Activated CD8-positive, alpha-beta T cell treated with anti-CD3 and anti-CD28 coated beads for 36 hours (primary cell): ENCODE measurements around the gene STAM. TPM values are rescaled to one million over a fixed set of nuclear protein-coding genes. Genes with fewer than 3 reads are reported as not detected.
"Not testable (repeated sequence)": the region's sequence is repeated elsewhere in the genome, so short reads cannot be mapped to it uniquely, and the experiment has no call there.

Source experiments
- ATAC-seq: fragments of 200-7000 bp; cut with Tn5 transposase; one replicate; pipeline ENCODE4 v1.10.0; 2021; ENCODE audit warnings: mild to moderate bottlenecking, moderate library complexity
- CTCF ChIA-PET: fragments of 350-600 bp; sonication (Branson Sonifier 250); formaldehyde crosslinking; loops from one replicate; lab custom pipeline; 2021; ENCODE audit warnings: antibody characterized with exemption; lab: Charles Lee
- POLR2A ChIA-PET: fragments of 350-600 bp; sonication (Branson Sonifier 250); formaldehyde crosslinking; loops from one replicate; lab custom pipeline; 2021; ENCODE audit warnings: antibody characterized with exemption; lab: Charles Lee
- DNase-seq: peaks from one replicate; pipeline ENCODE4 v3.0.0-alpha.2; 2020
- H3K27ac Mint-ChIP-seq: one replicate; pipeline ENCODE4 v1.8.0; 2021; ENCODE audit warnings: mild to moderate bottlenecking, mixed read lengths
- H3K27me3 Mint-ChIP-seq: one replicate; pipeline ENCODE4 v1.8.0; 2021; ENCODE audit warnings: mixed read lengths
- H3K36me3 Mint-ChIP-seq: one replicate; pipeline ENCODE4 v1.8.0; 2021; ENCODE audit warnings: low read depth, mixed read lengths
- H3K4me1 Mint-ChIP-seq: one replicate; pipeline ENCODE4 v1.8.0; 2021; ENCODE audit warnings: low read depth, mixed read lengths
- H3K4me3 Mint-ChIP-seq: one replicate; pipeline ENCODE4 v1.8.0; 2021; ENCODE audit warnings: mild to moderate bottlenecking, moderate library complexity, mixed read lengths
- H3K9me3 Mint-ChIP-seq: one replicate; pipeline ENCODE4 v1.8.0; 2021; ENCODE audit warnings: mixed read lengths
- CTCF ChIP-seq: fragments of 200-600 bp; IDR thresholded peaks from one replicate; pipeline ENCODE4 v1.8.0; 2022; ENCODE audit warnings: antibody characterized with exemption, mild to moderate bottlenecking
- intact Hi-C: fragments of 100-400 bp; cut with micrococcal nuclease; formaldehyde crosslinking; loops from one replicate; pipeline ENCODE4 v1.10.0; 2022
- total RNA-seq, 2 experiments: library from RNA; stranded (reverse); gene quantifications; one replicate each; pipeline ENCODE4 v1.2.3, GENCODE V29; 2021

STAM gene
- total RNA-seq, 2 experiments from 2014 or later: 21.6 to 24.5 TPM

- POLR2A ChIA-PET: no interaction called here
- intact Hi-C loops: no loop called here
These were observed 17.3 kb upstream of the STAM start for GRCh38 chr10:17626656-17627055.

GRCh38 chr10:17632590-17632989 lies 11.4 kb upstream of the STAM start:
- CTCF ChIA-PET: interaction anchor here (0.8 to 1.4 kb wide), 2 partner anchors 15 to 244 kb away, joined by 3 to 4 read pairs; partner anchors contain the start of gene HACD1
- intact Hi-C loops, H3K36me3 Mint-ChIP-seq, POLR2A ChIA-PET, H3K4me1 Mint-ChIP-seq, DNase-seq, H3K27ac Mint-ChIP-seq, H3K9me3 Mint-ChIP-seq, H3K4me3 Mint-ChIP-seq, H3K27me3 Mint-ChIP-seq, ATAC-seq: not testable (repeated sequence)

More at GRCh38 chr10:17626656-17627055, 17.3 kb upstream of the STAM start:
- Mint-ChIP-seq H3K27ac (no peak overlapping the region), H3K9me3 (no peaks in the 10 kb centered on the region), H3K36me3 (no peaks in the 10 kb centered on the region), H3K4me1 (no peaks in the 10 kb centered on the region), H3K4me3 (no peak overlapping the region), H3K27me3 (peaks cover 3% of the 10 kb centered on the region)
- no peak for DNase-seq
- no peak for ATAC-seq
- no peak for TF ChIP-seq CTCF
- CTCF ChIA-PET: interaction anchor here (0.7 to 1.0 kb wide), 2 partner anchors 9 to 624 kb away, joined by 3 to 6 read pairs; partner anchors contain the start of gene HACD1

- no peak for DNase-seq
- Mint-ChIP-seq H3K27ac (no peak overlapping the region), H3K4me3 (no peak overlapping the region), H3K27me3 (no peaks in the 10 kb centered on the region), H3K9me3 (no peaks in the 10 kb centered on the region), H3K36me3 (no peaks in the 10 kb centered on the region), H3K4me1 (no peaks in the 10 kb centered on the region)
- TF ChIP-seq CTCF: no peak
- intact Hi-C loops: no loop called here
- POLR2A ChIA-PET: no interaction called here
- ATAC-seq: no peak
- CTCF ChIA-PET: interaction anchor here (0.8 to 1.4 kb wide), 2 partner anchors 16 to 245 kb away, joined by 3 to 4 read pairs; partner anchors contain the start of gene HACD1
These were observed 10.6 kb upstream of the STAM start for GRCh38 chr10:17633353-17633752.

- TF ChIP-seq CTCF: no peak
- Mint-ChIP-seq H3K27me3 (no peaks in the 10 kb centered on the region), H3K36me3 (peaks cover 5% of the 10 kb centered on the region), H3K4me1 (peaks cover 16% of the 10 kb centered on the region), H3K4me3 (no peak overlapping the region), H3K9me3 (no peaks in the 10 kb centered on the region), H3K27ac (no peak overlapping the region)
- intact Hi-C loops: no loop called here
- POLR2A ChIA-PET: no interaction called here
- CTCF ChIA-PET: interaction anchor here (1.0 kb wide), 1 partner anchor 9 kb away, joined by 5 read pairs; no protein-coding TSS in a partner anchor
- no peak for DNase-seq
- ATAC-seq: no peak
These were observed 6.1 kb upstream of the STAM start for GRCh38 chr10:17637869-17638268.

- H3K36me3 Mint-ChIP-seq: peaks cover 9% of the 10 kb centered on the region
- no peak overlapping the region for H3K4me3 Mint-ChIP-seq
- TF ChIP-seq CTCF: no peak
- DNase-seq (no peak), ATAC-seq (no peak)
- H3K4me1 Mint-ChIP-seq: peaks cover 24% of the 10 kb centered on the region
- no peak overlapping the region for H3K27ac Mint-ChIP-seq
- no peaks in the 10 kb centered on the region for H3K9me3 Mint-ChIP-seq
- ChIA-PET POLR2A (interaction anchor here (0.8 to 1.2 kb wide), 2 partner anchors 8 to 28 kb away, joined by 3 read pairs; no protein-coding TSS in a partner anchor), CTCF (no interaction called here)
- H3K27me3 Mint-ChIP-seq: no peaks in the 10 kb centered on the region
- intact Hi-C loops: loop anchor here (10.0 kb wide), 1 partner anchor 406 kb away; no protein-coding TSS in a partner anchor
These were observed 3.6 kb upstream of the STAM start for GRCh38 chr10:17640331-17640816.
